ENCODE data around the gene SAPCD2.

Gene SAPCD2

DNA sequence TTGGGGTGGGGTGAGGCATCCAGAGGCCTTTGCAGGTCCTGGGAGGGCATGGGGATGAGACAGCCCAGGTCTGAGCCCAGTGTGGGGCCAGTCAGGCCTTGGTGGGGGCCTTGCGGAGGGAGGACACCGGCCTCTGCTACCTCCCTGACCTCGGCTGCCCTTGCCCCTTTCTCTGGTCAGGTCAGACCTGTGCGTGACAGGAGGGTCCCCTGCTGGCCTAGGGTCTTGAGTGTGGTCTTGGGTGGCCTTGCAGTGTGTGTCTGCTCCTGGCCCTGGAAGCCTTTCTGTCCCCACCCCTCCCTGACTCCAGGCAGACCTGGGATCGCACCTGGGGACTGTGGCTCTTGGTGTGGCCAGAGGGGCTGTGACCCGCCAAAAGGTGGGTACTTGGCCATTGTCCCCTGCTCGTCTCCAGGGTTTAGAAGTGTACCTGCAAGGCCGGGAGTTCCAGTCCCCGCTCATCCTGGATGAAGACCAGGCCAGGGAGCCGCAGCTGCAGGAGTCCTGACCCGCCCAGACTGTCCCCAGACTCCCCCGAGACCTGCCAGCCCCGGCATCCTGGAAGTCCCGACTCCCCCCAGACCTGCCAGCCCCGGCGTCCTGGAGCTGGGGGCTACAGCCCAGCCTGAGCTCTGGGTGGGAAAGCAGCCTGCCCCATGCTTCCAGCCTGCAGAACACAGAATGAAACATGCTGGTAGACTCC, 12.0 kb upstream of the SAPCD2 start:
- DNase-seq (ENCODE audit: low read depth, low spot score): no peak

DNA sequence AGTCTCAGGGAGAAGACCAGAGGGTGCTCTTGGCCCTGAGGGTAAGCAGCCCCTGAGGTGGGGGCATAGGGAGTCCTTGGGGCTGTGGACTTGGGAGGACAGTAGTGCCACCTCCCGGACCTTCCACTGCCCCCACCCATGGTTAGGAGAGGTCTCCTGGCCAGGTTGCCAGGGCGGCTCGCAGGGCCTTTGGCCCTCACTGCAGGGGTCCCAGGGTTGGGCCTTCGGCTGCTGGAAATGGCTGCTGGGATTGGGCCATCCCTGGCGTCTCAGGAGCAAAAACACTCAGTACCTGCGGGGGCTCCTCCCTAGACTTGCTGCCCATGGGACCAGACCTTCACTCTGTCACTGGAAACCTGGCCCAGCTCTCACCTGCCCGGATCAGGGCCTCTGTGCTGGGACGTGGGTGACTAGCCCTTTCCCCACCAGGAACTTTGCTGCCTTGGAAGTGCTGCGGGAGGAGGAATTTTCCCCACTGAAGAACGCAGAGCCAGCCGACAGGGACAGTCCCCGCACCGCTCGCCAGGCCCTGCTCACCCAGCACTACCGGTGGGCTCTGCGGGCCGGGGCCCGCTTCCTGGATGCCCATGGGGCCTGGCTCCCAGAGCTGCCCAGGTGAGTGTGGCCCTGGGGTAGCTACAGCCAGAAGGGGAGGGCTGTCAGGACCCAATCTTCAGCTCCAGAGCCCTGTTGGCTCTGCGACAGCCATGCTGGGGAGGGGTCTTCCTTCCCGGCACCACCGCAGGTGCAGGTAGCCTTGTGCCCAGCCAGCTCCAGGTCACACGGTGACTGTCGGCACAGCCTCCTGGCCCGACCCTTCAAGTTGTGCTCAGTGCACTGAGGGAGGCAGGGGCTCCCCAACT, 10.1 kb upstream of the SAPCD2 start:
- DNase-seq (ENCODE audit: low read depth, low spot score): no peak

DNA sequence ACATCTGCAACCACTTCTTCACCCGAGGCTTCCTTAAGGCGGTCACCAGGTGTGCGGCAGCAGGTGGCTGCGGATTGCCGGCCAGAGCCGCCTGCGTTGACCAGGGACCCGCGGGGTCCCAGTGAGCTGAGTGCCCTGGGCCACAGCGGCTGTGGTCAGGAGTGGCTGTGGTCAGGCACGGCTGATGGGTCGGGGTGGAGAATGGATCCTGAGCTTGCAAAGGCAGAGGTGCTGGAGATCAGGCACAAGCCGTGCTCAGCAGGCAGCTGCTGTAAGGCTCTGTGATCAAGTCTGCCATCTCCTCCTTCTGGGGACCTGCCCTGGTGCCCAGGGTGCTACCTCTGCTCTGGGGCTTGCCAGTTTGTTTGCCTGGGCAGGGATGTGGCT, 9.0 kb upstream of the SAPCD2 start:
- no peak for DNase-seq (ENCODE audit: low read depth, low spot score)

DNA sequence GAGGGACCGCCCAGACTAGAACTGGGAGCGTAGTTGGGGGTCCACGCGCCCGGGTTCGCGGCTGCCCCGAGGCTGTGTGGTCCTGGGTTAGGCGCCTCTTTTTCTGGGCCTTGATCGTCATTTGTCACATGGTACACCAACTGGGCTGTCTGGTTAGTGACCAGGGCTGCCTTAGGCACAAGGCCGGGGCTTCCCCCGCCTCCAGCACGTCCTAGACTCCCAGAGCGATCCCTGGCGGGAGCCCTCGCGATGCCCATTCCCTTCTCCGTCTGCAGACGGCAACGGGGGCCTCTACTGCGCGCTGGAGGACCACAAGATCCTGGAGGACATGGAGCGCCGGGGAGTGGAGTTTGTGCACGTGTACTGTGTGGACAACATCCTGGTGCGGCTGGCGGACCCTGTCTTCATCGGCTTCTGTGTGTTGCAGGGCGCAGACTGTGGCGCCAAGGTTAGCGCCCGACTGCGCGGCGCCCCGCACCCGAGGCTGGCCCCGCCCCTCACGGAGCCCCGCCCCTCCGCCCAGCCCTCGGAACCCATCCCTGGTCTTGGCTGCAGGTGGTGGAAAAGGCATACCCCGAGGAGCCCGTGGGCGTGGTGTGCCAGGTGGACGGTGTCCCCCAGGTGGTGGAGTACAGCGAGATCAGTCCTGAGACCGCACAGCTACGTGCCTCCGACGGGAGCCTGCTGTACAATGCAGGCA, 8.5 kb upstream of the SAPCD2 start:
- DNase-seq (ENCODE audit: low read depth, low spot score): no peak

DNA sequence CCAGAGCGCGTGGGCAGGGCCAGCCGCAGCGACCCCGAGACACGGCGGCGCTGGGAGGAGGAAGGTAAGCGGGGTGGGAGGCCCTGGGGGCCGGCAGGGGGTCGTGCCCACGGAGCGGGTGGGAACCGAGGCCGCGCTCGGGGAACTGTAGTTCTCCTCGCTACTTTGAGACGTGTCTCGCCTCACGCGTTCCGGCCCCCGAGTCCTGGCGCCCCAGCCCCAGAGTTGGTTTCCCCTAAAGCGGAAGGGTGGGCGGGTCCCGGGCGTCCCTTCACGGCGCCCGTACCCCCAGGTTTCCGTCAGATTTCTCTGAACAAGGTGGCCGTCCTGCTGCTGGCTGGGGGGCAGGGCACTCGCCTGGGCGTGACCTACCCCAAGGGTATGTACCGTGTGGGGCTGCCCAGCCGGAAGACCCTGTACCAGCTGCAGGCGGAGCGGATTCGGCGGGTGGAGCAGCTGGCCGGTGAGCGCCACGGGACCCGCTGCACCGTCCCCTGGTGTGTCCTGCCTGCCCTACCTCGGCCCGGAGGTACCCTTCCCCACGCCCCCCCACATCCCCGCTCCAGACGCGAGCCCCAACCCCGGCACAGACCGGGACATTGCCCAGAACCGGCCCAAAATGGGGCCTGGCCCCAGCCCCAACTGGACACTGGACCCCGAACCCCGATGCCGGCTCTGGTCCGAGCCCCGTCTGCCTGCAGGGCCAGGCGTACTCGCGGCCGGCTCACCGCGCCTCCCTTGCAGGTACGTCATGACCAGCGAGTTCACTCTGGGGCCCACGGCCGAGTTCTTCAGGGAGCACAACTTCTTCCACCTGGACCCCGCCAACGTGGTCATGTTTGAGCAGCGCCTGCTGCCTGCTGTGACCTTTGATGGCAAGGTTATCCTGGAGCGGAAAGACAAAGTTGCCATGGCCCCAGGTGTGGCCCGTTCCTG, 7.7 kb upstream of the SAPCD2 start:
- no peak for DNase-seq (ENCODE audit: low read depth, low spot score)

DNA sequence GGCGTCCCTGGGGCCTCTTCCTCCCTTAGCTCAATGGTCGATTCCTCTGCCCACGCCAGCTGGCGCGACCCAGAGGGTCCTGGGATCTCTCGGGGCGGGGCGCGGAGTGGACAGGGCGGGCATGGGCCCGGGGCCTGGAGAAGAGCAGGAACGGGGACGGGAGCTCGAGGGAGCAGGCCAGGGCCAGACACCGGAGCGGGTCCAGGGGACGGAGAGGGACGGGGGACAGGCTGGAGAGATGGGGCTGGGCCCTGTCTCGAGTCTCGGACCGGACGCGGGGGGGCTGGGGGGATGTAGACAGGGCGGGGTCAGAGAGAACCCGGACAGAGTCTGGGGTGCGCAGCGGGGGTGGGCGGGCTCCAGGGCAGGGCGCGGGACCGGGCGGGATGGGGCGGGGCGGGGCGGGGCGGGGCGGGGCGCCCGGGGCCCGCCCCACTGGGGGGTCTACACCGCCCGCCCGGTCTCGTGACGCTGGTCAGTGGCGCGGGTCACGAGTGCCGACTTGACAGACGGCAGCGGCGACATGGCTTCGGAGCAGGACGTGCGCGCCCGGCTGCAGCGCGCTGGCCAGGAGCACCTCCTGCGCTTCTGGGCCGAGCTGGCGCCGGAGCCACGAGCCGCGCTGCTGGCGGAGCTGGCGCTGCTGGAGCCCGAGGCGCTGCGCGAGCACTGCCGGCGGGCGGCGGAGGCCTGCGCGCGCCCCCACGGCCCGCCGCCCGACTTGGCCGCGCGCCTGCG, 6.8 kb upstream of the SAPCD2 start, which contains the start of gene UAP1L1:
Gene UAP1L1, plus strand, starts transcription at position 508 of the 738 bp plus-strand sequence. Its CDS starts 16 bp downstream, at position 524.
- DNase-seq (ENCODE audit: low read depth, low spot score): no peak

DNA sequence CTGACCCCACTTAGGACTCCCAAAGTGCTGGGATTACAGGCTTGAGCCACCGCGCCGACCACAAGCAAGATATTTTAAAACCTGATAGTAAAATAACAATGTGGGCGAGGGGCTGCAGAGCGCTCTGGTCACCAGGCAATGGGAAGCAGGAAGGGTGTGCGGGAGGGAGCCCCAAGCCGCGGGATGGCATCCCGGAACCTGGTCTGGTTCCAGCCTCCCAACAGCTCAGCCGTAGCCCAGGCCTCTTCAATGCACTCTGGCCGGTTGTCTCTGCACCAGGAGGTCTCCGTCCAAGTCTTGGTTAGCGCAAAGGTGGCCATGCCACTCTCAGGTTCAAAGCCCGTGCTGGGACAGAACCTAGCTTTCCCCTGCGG, 6.3 kb upstream of the SAPCD2 start:
- DNase-seq (ENCODE audit: low read depth, low spot score): no peak

DNA sequence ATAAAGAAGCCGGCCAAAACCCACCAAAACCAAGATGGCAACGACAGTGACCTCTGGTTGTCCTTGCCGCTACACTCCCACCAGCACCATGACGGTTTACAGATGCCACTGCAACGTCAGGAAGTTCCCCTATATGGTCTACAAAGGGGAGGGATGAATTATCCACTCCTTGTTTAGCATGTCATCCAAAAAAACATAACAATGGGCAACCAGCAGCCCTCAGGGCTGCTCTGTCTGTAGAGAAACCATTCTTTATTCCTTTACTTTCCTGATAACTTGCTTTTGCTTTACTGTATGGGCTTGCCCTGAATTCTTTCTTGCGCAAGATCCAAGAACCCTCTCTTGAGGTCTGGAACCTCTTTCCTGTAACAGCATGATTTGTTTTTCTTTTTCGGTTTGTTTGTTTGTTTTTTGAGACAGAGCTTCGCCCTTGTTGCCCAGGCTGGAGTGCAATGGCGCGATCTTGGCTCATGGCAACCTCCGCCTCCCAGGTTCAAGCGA, 5.0 kb upstream of the SAPCD2 start:
- DNase-seq (ENCODE audit: low read depth, low spot score): no peak

DNA sequence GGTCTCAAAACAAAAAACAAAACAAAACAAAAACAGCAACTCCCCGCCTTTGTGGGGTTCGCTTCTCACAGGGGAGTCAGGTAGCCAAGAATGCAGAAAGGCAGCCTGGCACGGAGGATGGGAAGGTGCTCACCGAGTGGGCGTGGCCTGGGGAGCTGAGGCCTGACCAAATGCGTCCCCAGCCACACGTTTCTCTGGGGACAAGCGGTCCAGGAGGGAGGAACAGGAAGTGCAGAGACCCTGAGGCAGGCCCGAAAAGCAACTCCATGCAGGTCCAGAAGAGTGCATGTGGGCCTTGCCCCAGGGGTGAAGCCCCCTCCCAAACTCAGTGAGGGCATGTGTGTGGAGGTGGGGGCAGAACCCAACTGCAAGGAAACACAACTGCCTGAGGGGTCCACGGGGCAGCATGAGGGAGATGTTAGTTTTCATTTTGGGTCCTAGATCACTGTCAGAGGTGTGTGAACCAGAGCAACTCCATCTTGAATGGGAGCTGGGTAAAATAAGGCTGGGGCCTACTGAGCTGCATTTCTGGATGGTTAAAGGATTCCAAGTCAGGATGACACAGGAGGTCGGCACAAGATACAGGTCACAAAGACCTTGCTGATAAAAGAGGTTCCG, 4.4 kb upstream of the SAPCD2 start:
- no peak for DNase-seq (ENCODE audit: low read depth, low spot score)

DNA sequence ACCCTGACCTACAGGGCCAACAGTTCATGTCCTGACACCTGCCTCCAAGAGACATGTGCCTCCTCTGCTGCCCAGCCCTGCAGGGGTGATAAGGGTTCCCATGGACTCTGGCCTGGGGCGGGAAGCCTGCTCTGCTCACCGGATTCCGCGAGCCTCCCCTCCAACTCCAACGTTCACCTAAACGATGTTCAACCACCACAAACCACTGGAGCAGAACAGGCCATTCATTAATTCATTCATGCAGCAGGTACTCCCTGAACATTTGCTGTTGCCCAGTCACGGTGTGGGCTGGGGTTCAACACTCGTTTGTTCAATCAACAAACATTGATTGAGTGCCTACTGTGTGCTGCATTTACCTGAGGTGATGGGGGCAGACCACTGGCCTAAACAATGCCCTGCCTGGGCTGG, 3.6 kb upstream of the SAPCD2 start:
- no peak for DNase-seq (ENCODE audit: low read depth, low spot score)

DNA sequence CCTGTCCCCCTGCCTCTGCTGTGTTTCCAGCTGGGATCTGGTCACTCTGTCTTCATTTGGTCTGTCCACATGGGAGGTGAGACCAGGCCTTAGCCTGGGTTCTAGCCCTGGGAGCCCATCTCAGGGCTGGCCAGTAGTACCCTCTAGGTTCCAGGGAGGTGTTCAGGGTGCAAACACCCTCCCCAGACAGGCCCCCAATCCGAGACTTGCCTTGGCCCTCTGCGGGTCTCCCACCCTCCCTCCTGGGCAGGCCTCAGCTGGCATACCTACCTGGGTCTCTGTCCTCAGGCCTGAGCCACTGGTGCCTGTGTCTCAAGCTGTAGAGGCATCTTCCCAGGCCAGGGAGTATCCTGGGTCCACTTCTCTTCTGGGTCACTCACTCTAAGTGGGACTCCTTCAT, 925 bp upstream of the SAPCD2 start:
- no peak for DNase-seq (ENCODE audit: low read depth, low spot score)

DNA sequence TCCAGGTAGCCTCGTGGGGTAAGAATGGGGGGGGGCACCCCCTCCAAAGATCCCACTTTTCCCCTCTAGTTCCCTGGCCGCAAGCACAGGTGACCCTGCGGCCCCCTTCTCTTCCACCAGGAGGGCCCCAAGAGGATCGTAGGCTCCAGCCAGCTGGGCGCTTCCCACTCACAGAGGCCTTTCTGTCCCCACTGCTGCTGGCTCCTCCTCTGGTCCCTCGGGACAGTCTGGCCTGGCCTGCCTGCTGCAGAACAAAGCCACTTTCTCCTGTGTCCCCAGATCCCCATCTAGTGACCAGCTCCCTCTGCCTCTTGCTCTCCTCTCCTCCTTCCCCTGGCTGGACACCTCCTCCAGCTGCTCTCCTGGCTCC, 534 bp upstream of the SAPCD2 start:
- DNase-seq (ENCODE audit: low read depth, low spot score): no peak

DNA sequence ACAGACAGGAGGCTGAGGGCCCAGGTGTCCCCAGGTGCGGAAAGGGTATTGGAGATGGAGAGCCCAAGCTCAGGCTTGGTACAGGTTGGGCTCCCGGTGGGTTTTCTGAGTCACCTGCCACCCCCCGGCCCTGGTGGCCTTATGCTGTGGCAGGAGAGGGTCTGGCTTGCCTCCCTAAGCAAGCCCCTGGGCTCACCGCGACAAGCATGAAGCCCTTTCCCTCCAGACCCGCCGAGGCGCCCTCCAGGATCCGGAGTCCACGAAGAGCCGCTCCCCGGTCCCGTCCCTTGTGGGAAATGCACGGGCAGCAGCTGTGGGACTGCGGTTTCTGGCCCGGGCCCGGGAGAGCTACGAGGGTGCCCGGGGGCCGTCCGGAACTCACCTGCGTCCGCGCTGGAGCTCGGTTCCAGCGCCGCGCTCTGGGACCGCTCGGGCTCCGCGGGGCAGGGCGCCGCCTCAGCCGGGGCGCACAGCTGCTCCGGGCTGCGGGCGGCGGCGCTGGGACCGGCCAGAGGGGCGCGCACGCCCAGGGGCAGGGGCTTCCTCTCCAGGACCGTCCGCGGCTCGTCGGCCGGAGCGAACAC, 757 bp downstream of the SAPCD2 start:
- no peak for DNase-seq (ENCODE audit: low read depth, low spot score)

DNA sequence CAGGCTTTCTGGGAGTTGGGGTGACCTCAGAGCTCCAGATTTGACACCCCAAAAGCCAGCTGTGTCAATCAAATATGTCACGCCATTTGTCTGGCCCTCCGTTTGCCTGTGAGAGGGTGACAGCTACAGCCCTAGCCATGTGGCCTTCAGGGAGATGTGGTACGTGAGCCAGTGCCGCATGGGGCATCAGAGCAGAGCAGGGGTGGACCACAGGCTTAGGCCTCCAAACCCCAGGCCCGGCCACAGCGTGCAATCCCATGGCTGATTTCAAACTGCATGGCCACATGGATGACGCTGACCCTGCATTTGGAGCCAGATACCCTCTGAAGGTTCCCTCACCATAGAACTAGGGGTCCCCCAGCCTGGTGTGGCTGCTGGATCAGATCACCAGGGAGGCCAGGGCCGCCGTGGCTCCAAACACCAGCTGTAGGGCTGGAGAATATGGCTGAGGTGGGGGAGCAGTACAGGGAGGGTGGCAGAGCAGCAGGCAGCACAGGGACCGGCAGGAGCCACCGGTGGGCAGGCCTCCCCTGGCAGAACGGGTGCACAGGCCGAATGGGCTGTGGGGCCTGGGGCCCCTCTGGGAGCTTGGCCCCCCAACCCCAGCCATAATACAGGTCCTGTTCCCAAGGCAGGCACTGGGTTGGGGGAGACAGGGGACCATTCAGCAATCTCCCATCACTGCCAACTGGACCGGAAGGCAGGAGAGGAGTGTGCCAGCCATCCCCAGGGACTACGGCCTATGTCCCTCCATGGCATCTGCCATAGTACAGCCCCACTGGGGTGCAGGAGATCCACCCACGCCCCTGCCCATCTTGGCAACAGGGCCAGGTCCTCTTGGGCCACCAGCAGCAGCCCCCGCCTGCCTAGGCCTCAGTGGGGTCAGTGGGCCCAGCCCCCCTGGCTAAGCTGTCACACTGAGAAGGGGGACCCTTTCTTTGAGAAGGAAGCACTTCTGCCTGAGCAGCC, 1.5 kb downstream of the SAPCD2 start:
- no peak for DNase-seq (ENCODE audit: low read depth, low spot score)

DNA sequence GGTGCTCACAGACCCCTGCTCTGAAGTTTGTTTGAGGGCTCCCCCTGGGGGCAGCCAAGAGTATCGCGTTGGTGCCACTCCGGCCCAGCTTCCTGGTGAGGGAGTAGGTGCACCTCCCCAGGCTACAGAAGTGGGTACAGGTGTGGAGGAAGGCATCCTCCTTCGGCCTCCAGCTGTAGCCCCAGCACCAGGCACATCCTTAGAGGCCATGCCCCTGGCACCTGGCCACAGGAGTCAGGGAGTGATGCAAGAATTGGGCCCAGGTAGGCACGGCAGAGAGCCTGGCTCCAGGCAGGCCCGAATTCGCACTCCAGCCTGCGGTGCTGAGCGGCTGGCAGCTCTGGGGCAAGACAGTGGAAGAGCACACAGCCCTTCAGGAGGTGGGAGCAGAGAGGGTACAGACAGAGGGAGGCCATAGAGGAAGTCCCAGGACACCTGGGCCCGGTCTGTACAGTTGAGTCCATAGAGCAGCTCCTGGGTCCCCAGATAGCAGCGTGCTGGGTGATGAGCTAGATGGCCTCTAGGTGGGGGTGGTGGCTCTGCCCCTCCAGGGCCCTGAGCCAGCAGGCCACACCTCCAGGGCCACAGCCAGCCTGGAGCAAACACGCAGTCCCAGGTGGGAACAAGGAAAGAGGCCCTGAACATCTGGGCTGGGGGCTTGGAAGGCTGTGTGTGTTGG, 2.4 kb downstream of the SAPCD2 start:
- DNase-seq (ENCODE audit: low read depth, low spot score): no peak

DNA sequence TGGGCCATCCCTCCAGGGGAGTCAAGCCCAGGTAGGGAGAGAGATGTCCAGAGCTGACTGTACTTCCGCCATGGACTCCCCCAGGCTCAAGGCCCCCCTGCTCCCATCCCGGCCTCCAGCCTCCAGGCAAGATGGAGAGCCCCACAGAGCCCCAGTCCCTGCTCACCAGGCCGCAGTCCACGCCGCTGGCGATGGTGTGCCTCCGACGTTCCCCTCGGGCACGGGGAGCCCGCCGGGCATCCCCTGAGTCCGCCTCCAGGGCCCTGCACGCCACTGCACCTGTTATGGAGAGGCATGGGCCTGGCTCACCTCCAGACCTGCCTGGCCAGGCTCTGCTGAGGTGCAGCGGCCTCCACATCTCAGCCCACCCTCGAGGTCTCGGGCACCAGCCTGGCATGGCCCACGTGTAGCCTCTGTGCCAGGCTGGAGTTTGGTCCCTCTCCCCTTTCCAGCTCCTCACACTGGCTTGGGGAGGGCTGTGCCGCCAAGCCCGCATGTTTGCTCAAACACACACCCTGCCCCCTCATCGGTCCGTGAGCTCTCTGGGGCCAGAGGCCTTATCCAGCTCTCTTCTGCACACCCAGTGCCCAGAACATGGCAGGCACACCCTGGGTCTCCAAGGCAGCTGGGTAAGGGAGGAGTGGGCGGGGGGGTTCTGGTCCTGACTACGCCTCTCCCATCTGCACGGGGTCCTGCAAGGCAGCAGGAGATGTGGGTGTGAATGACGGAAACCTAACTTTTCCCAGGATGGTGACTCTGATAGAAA, 4.1 kb downstream of the SAPCD2 start:
- DNase-seq (ENCODE audit: low read depth, low spot score): no peak

DNA sequence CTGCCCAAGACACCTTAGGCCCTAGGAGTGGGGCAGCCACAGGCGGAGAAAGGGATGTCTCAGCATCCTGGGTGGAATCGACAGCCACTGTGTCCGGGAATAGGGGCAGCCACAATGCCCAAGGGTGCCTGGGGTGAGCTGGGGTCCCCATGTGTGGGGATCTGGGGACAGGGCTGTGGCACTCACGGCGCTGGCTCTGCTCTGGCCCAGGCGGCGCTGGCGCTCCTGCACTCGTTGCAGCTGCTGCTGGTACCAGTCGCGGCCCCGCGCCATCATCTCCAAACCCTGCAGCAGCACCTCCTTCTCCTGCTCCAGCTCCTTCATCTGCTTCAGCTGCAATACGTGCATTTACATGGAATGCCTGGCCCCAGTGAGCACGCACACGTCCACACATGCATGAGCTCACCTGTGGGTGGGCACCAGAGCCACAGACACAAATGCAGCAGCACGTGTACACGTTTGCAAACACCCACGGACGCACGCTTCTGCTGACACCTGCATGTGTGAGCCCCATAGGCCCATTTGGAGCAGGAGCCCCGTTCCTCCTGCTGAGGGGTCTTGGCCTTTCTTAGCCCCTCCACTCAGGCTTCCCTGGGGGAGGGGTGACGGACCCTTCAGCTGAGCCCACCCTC, 4.9 kb downstream of the SAPCD2 start:
- DNase-seq (ENCODE audit: low read depth, low spot score): no peak

Data from brain pericyte (primary cell).